ENCODE measurements around the gene PSMA6.

- no peak for TF ChIP-seq EZH2 (IDR thresholded peaks at IDR 0.05)
- TF ChIP-seq, protein P1, sequence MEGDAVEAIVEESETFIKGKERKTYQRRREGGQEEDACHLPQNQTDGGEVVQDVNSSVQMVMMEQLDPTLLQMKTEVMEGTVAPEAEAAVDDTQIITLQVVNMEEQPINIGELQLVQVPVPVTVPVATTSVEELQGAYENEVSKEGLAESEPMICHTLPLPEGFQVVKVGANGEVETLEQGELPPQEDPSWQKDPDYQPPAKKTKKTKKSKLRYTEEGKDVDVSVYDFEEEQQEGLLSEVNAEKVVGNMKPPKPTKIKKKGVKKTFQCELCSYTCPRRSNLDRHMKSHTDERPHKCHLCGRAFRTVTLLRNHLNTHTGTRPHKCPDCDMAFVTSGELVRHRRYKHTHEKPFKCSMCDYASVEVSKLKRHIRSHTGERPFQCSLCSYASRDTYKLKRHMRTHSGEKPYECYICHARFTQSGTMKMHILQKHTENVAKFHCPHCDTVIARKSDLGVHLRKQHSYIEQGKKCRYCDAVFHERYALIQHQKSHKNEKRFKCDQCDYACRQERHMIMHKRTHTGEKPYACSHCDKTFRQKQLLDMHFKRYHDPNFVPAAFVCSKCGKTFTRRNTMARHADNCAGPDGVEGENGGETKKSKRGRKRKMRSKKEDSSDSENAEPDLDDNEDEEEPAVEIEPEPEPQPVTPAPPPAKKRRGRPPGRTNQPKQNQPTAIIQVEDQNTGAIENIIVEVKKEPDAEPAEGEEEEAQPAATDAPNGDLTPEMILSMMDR (IDR thresholded peaks at IDR 0.05) = no peak
These were observed 36.5 kb upstream of the PSMA6 start for GRCh38 chr14:35255711-35256110.

All from neural progenitor cell (in vitro differentiated cells).